ENCODE measurements around the gene EVL.
"Not testable (repeated sequence)": the region's sequence is repeated elsewhere in the genome, so short reads cannot be mapped to it uniquely, and the experiment has no call there.

EVL gene

GRCh38 chr14:100180671-100181070 is 115.4 kb downstream of the EVL start:
- DNase-seq, result not testable (repeated sequence)

- DNase-seq, result not testable (repeated sequence)
These were observed 116.8 kb downstream of the EVL start for GRCh38 chr14:100181876-100182551.

DNA sequence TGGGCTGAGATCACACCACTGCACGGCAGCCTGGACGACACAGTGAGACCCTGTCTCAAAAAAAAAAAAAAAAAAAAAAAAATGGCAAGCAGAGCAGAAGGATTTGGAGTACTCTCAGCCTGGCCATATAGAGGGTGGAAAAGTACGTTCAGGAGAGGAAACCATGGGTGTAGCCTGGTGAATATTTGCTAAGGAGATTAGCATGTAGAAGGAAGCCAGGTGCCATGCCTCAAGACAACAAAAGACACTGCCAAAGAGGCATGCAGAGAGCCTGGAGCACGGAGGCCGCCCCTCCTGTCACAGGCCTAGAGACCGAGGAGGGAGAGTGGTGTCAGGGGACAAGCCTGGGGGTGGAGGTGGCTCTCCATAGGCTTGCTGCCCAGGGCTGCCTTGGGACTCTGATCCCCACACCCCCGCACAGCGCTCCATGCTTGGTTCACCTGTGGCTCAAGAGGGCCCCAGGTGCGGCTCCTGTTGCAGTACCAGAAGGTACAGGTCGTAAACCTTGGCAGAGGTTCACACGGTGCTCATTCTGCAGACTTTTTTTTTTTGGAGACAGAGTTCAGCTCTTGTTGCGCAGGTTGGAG is 122.1 kb downstream of the EVL start:
- DNase-seq, result no peak

- no peak for DNase-seq
These were observed 123.3 kb downstream of the EVL start for GRCh38 chr14:100188392-100189030.

- no peak for DNase-seq
These were observed 124.9 kb downstream of the EVL start for GRCh38 chr14:100190126-100190525.

DNA sequence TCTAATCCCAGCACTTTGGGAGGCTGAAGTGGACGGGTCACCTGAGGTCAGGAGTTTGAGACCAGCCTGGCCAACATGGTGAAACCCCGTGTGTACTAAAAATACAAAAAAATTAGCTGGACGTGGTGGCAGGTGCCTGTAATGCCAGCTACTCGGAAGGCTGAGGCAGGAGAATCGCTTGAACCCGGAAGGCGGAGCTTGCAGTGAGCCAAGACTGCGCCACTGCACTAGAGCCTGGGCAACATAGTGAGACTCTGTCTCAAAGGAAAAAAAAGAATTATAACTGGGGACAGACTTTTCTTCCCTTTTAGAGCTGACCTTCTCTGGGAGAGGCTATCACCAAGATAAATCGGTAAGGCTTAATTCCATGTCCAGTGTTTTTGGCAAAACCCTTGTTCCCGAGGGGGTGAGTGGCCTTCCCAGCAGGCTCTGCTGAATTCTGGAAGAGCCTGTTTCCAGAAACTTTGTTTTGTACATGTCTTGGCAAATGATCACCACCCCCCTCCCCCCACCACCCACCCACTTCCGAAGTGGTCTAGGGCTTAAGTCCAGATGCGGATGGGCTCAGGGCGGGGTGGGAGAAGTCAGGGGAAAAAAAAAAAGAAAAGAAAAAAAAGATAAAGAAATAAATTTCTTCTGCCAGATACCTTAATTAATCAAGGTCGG is 126.5 kb downstream of the EVL start:
- DNase-seq, result no peak

DNA sequence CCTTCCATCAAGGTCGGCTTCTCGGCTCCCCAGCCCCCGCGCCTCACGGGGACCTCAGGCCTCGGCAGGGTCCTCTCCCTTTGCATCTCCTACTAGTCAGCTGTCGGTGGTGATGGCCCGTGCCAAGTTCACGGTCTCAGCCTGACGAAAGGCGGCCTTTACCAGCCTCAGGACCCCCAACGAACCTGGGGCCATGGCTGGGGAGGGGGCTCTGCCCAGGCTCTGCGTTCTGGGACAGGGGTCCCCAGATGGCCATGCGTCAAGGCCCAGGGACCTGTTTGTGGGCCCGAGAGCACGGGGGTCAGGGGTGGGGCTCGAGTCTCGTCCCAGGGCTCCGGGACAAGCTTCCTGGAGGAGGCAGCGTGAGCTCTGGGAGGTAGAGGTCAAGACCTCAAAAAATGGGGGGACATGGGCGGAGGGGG is 127.0 kb downstream of the EVL start:
- DNase-seq, result no peak

DNA sequence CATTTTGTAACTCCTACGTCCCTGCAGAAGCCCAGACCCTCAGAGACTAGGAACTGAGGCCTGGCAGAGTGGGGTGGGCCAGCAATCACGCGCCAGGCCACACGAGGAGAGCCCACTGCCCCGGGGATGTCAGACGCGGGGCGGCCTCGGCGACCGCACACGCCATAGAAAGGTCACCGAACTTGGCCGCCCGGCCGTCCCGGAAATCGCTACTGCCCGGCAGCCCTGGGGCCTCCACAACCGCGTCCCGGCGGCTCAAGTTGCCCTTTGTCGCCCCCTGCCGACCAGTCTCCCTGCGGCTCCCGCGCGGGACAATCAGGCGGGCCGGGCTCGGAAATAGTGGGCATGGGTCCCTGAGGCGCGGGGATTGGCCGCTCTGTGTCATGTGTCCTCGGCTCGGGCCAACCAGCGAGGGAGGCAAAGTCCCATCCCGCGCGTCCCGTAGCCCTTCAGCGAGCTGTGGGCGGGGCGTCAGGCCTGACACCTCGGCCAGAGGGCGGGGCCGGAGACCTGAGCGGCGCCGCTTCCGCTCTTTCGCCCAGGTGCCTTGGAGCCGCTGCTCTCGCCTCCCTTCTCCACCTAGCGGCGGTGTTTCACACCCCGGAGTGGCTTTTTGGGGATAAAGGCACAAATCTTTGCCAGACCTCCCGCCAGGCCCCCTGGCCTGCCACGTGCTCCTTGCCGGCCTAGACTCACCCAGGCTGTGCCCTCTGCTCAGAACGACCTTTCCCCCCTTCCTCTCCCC is 127.6 kb downstream of the EVL start:
- DNase-seq, result peak; percentile 100

Data from CD4-positive, alpha-beta T cell treated with Interleukin-17A for 4 hours (primary cell).